ENCODE data around the gene LDB2.

- peak; percentile 28; the same call in 1 of the 2 replicates for TF ChIP-seq POLR2AphosphoS5 (IDR thresholded peaks at IDR 0.05; ENCODE audit: borderline replicate concordance, low read depth, low read length)
- no peak for TF ChIP-seq EZH2 (IDR thresholded peaks at IDR 0.05)
- TF ChIP-seq FOXP2 (optimal IDR thresholded peaks at IDR 0.05; ENCODE audit: control extremely low read depth, extremely low read length, insufficient read depth) = no peak
Observed at GRCh38 chr4:16516796-16517439, 381.5 kb downstream of the LDB2 start.
